ENCODE measurements around the gene M1AP. TPM values are rescaled to one million over a fixed set of nuclear protein-coding genes. Genes with fewer than 3 reads are reported as not detected.

M1AP gene
- total RNA-seq, 1 donor from 2014 or later: 0.20 TPM

GRCh38 chr2:74619651-74620297, 28.4 kb downstream of the M1AP start:
- Histone ChIP-seq H3K27ac (ENCODE audit: low read depth, low read length) (no peak overlapping the region), H3K4me3 (ENCODE audit: insufficient read depth, low read depth, low read length) (no peak overlapping the region), H3K4me2 (ENCODE audit: low read length) (no peak overlapping the region), H2AFZ (ENCODE audit: low read depth, low read length) (no peak overlapping the region), H3K9me3 (ENCODE audit: insufficient read depth, low read depth, low read length) (no peaks in the 10 kb centered on the region), H4K20me1 (ENCODE audit: insufficient read depth, low read length) (no peaks in the 10 kb centered on the region), H3K79me2 (ENCODE audit: insufficient read depth, low read length) (no peaks in the 10 kb centered on the region), H3K27me3 (ENCODE audit: insufficient read depth, low read length) (peaks cover 42% of the 10 kb centered on the region), H3K36me3 (ENCODE audit: insufficient read depth, low read length) (no peaks in the 10 kb centered on the region), H3K9ac (ENCODE audit: low read length) (no peak overlapping the region), H3K4me1 (ENCODE audit: insufficient read depth, low read length) (no peaks in the 10 kb centered on the region)
- Mint-ChIP-seq H3K36me3 (ENCODE audit: low read depth, unreplicated experiment) (no peaks in the 10 kb centered on the region), H3K27ac (ENCODE audit: unreplicated experiment) (no peak overlapping the region), H3K4me1 (ENCODE audit: low read depth, unreplicated experiment) (peaks cover 3% of the 10 kb centered on the region), H3K4me3 (ENCODE audit: unreplicated experiment) (no peak overlapping the region), H3K9me3 (ENCODE audit: unreplicated experiment) (no peaks in the 10 kb centered on the region), H3K27me3 (ENCODE audit: low read depth, unreplicated experiment) (peaks cover 6% of the 10 kb centered on the region)
- DNase-seq (ENCODE audit: low read depth) (no peak), FAIRE-seq (no peak)
- TF ChIP-seq CTCF (IDR thresholded peaks at IDR 0.05; ENCODE audit: insufficient read depth, low read depth, low read length) (no peak), EZH2 (IDR thresholded peaks at IDR 0.05; ENCODE audit: insufficient read depth, low read length) (no peak)

GRCh38 chr2:74618410-74619083, 29.6 kb downstream of the M1AP start:
- no peaks in the 10 kb centered on the region for H3K9me3 ChIP-seq (ENCODE audit: insufficient read depth, low read depth, low read length)
- H3K9me3 Mint-ChIP-seq (ENCODE audit: unreplicated experiment): no peaks in the 10 kb centered on the region
- DNase-seq (ENCODE audit: low read depth) (no peak), FAIRE-seq (no peak)
- no peak overlapping the region for H3K9ac ChIP-seq (ENCODE audit: low read length)
- no peaks in the 10 kb centered on the region for H3K4me1 ChIP-seq (ENCODE audit: insufficient read depth, low read length)
- H3K79me2 ChIP-seq (ENCODE audit: insufficient read depth, low read length): no peaks in the 10 kb centered on the region
- no peaks in the 10 kb centered on the region for H3K36me3 ChIP-seq (ENCODE audit: insufficient read depth, low read length)
- no peak overlapping the region for H2AFZ ChIP-seq (ENCODE audit: low read depth, low read length)
- peaks cover 3% of the 10 kb centered on the region for H3K4me1 Mint-ChIP-seq (ENCODE audit: low read depth, unreplicated experiment)
- H3K27me3 ChIP-seq (ENCODE audit: insufficient read depth, low read length): peaks cover 52% of the 10 kb centered on the region
- no peaks in the 10 kb centered on the region for H3K36me3 Mint-ChIP-seq (ENCODE audit: low read depth, unreplicated experiment)
- H3K27ac Mint-ChIP-seq (ENCODE audit: unreplicated experiment): no peak overlapping the region
- H3K4me2 ChIP-seq (ENCODE audit: low read length): no peak overlapping the region
- no peak overlapping the region for H3K4me3 Mint-ChIP-seq (ENCODE audit: unreplicated experiment)
- H3K27ac ChIP-seq (ENCODE audit: low read depth, low read length): no peak overlapping the region
- H3K27me3 Mint-ChIP-seq (ENCODE audit: low read depth, unreplicated experiment): peaks cover 9% of the 10 kb centered on the region
- H4K20me1 ChIP-seq (ENCODE audit: insufficient read depth, low read length): no peaks in the 10 kb centered on the region
- TF ChIP-seq CTCF (IDR thresholded peaks at IDR 0.05; ENCODE audit: insufficient read depth, low read depth, low read length) (no peak), EZH2 (IDR thresholded peaks at IDR 0.05; ENCODE audit: insufficient read depth, low read length) (no peak)
- no peak overlapping the region for H3K4me3 ChIP-seq (ENCODE audit: insufficient read depth, low read depth, low read length)

DNA sequence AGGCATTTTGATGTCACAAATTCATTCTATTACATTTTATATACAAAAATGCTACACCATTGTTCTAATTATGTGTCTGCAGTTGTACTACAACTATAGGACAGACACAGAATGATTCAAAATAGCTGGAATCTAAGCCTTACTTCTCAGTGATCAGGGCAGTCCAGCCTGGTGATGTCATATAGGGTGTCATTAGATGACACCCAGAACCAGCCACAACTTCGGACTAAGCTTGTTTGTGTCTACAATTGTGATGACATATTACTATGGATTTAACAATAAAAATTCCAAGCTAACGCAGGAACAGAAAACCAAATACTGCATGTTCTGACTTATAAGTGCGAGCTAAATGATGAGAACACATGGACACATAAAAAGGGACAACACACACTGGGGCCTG, 31.0 kb downstream of the M1AP start:
- Mint-ChIP-seq H3K4me1 (ENCODE audit: low read depth, unreplicated experiment) (peaks cover 3% of the 10 kb centered on the region), H3K27me3 (ENCODE audit: low read depth, unreplicated experiment) (peaks cover 9% of the 10 kb centered on the region), H3K36me3 (ENCODE audit: low read depth, unreplicated experiment) (no peaks in the 10 kb centered on the region), H3K4me3 (ENCODE audit: unreplicated experiment) (no peak overlapping the region), H3K27ac (ENCODE audit: unreplicated experiment) (no peak overlapping the region), H3K9me3 (ENCODE audit: unreplicated experiment) (no peaks in the 10 kb centered on the region)
- TF ChIP-seq CTCF (IDR thresholded peaks at IDR 0.05; ENCODE audit: insufficient read depth, low read depth, low read length) (no peak), EZH2 (IDR thresholded peaks at IDR 0.05; ENCODE audit: insufficient read depth, low read length) (no peak)
- no peaks in the 10 kb centered on the region for H3K79me2 ChIP-seq (ENCODE audit: insufficient read depth, low read length)
- no peak for FAIRE-seq
- no peak overlapping the region for H3K9ac ChIP-seq (ENCODE audit: low read length)
- H3K36me3 ChIP-seq (ENCODE audit: insufficient read depth, low read length): no peaks in the 10 kb centered on the region
- no peak for DNase-seq (ENCODE audit: low read depth)
- H4K20me1 ChIP-seq (ENCODE audit: insufficient read depth, low read length): no peaks in the 10 kb centered on the region
- H3K9me3 ChIP-seq (ENCODE audit: insufficient read depth, low read depth, low read length): no peaks in the 10 kb centered on the region
- no peak overlapping the region for H3K4me2 ChIP-seq (ENCODE audit: low read length)
- H3K27ac ChIP-seq (ENCODE audit: low read depth, low read length): no peak overlapping the region
- peaks cover 56% of the 10 kb centered on the region for H3K27me3 ChIP-seq (ENCODE audit: insufficient read depth, low read length)
- no peak overlapping the region for H2AFZ ChIP-seq (ENCODE audit: low read depth, low read length)
- H3K4me1 ChIP-seq (ENCODE audit: insufficient read depth, low read length): no peaks in the 10 kb centered on the region
- no peak overlapping the region for H3K4me3 ChIP-seq (ENCODE audit: insufficient read depth, low read depth, low read length)

Data from astrocyte (in vitro differentiated cells and primary cell).